Brain microvascular endothelial cell (primary cell): ENCODE measurements around the gene PINK1.
A peak's percentile ranks its signal among the peaks of the same experiment; 100 is the strongest.

Experiments used
- DNase-seq: peaks from one replicate; pipeline ENCODE4 v3.0.0-alpha.2; 2020
- H3K27ac ChIP-seq: fragments of 250-450 bp; sonication (Bioruptor Pico); 2 replicates; pipeline ENCODE4 v1.5.1; 2020; ENCODE audit warnings: mild to moderate bottlenecking, moderate library complexity
- H3K27me3 ChIP-seq: fragments of 250-450 bp; sonication (Bioruptor Pico); replicated peaks from 2 replicates; pipeline ENCODE4 v1.5.1; 2020; ENCODE audit warnings: mild to moderate bottlenecking
- H3K36me3 ChIP-seq: fragments of 250-450 bp; sonication (Bioruptor Pico); replicated peaks from 2 replicates; pipeline ENCODE4 v1.5.1; 2020; ENCODE audit warnings: mild to moderate bottlenecking
- H3K4me3 ChIP-seq: 2 replicates; pipeline ENCODE4 v1.5.1; 2011; ENCODE audit warnings: low read depth, mild to moderate bottlenecking, control low read depth, low read length, moderate library complexity
- CTCF ChIP-seq: IDR thresholded peaks from 2 replicates; pipeline ENCODE4 v1.5.1; 2011; ENCODE audit warnings: low read depth, mild to moderate bottlenecking, moderate library complexity, low read length, control low read depth, inconsistent platforms; ENCODE audit errors: missing control alignments
- in situ Hi-C: cut with HindIII; loops from 2 replicates; pipeline ENCODE4 v1.10.0; 2017; ENCODE audit warnings: low sequenced_read_pairs, low pct_ligation_motif_present

Gene PINK1

GRCh38 chr1:20597650-20598049 is 35.6 kb upstream of the PINK1 start:
- DNase-seq = no peak
- no peaks in the 10 kb centered on the region for H3K27me3 ChIP-seq
- H3K36me3 ChIP-seq = no peaks in the 10 kb centered on the region
- no peak overlapping the region for H3K27ac ChIP-seq
- no peak for TF ChIP-seq CTCF
- in situ Hi-C loops = no loop called here
- no peak overlapping the region for H3K4me3 ChIP-seq

GRCh38 chr1:20600156-20600555 is 33.1 kb upstream of the PINK1 start:
- TF ChIP-seq CTCF = no peak
- H3K27ac ChIP-seq = no peak overlapping the region
- H3K27me3 ChIP-seq = no peaks in the 10 kb centered on the region
- no peak for DNase-seq
- no peak overlapping the region for H3K4me3 ChIP-seq
- in situ Hi-C loops = no loop called here
- H3K36me3 ChIP-seq = no peaks in the 10 kb centered on the region

- in situ Hi-C loops = no loop called here
- Histone ChIP-seq H3K36me3 (no peaks in the 10 kb centered on the region), H3K27me3 (no peaks in the 10 kb centered on the region), H3K27ac (peak overlapping the region; percentile 52), H3K4me3 (no peak overlapping the region)
- DNase-seq = peak; percentile 70
- TF ChIP-seq CTCF = no peak
Observed at GRCh38 chr1:20601129-20601825, 32.0 kb upstream of the PINK1 start.

GRCh38 chr1:20602851-20603450 is 30.3 kb upstream of the PINK1 start:
- no peak for TF ChIP-seq CTCF
- no peak for DNase-seq
- Histone ChIP-seq H3K27me3 (no peaks in the 10 kb centered on the region), H3K4me3 (no peak overlapping the region), H3K36me3 (no peaks in the 10 kb centered on the region), H3K27ac (peak overlapping the region; percentile 73)
- in situ Hi-C loops = no loop called here

- H3K4me3 ChIP-seq = no peak overlapping the region
- H3K36me3 ChIP-seq = no peaks in the 10 kb centered on the region
- DNase-seq = peak; percentile 92
- TF ChIP-seq CTCF = no peak
- no peaks in the 10 kb centered on the region for H3K27me3 ChIP-seq
- in situ Hi-C loops = no loop called here
- peak overlapping the region; percentile 73 for H3K27ac ChIP-seq
Observed at GRCh38 chr1:20603504-20604464, 29.5 kb upstream of the PINK1 start.
